Measurements from ENCODE around the gene CLSTN2. TPM values are rescaled to one million over a fixed set of nuclear protein-coding genes. Genes with fewer than 3 reads are reported as not detected.

Gene CLSTN2
- total and polyA plus RNA-seq, 2 experiments from 2014 or later: 3.5 to 7.0 TPM

DNA sequence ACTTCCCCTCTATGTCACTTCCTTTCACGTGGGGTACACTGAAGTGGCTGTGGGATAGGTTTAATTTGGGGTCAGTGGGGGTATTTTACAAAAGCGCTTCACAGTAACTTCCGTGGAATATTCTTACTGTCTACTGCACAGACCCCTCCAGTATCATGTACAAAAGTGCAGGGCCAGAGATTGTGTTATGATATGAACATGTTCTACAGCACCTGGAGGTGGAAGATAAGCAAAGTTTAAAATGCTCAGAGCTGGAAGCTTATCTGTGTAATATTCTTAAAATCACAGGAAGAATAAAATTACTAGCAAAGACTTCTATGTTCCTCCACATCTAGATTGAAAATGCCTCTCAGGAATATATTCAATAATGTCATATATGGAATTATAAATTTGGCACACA lies 658.8 kb downstream of the CLSTN2 start:
- no peak for DNase-seq (ENCODE audit: low read depth in 1 of 2, low spot score in 1 of 2)
- Histone ChIP-seq H3K4me1 (ENCODE audit: low read depth) (no peaks in the 10 kb centered on the region), H3K36me3 (no peaks in the 10 kb centered on the region), H3K4me3 (no peak overlapping the region), H3K9me3 (ENCODE audit: low read depth) (no peaks in the 10 kb centered on the region), H3K27ac (no peak overlapping the region), H3K27me3 (no peaks in the 10 kb centered on the region)
- TF ChIP-seq, protein P1, sequence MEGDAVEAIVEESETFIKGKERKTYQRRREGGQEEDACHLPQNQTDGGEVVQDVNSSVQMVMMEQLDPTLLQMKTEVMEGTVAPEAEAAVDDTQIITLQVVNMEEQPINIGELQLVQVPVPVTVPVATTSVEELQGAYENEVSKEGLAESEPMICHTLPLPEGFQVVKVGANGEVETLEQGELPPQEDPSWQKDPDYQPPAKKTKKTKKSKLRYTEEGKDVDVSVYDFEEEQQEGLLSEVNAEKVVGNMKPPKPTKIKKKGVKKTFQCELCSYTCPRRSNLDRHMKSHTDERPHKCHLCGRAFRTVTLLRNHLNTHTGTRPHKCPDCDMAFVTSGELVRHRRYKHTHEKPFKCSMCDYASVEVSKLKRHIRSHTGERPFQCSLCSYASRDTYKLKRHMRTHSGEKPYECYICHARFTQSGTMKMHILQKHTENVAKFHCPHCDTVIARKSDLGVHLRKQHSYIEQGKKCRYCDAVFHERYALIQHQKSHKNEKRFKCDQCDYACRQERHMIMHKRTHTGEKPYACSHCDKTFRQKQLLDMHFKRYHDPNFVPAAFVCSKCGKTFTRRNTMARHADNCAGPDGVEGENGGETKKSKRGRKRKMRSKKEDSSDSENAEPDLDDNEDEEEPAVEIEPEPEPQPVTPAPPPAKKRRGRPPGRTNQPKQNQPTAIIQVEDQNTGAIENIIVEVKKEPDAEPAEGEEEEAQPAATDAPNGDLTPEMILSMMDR (IDR thresholded peaks at IDR 0.05; ENCODE audit: low read depth, low read length): no peak

DNA sequence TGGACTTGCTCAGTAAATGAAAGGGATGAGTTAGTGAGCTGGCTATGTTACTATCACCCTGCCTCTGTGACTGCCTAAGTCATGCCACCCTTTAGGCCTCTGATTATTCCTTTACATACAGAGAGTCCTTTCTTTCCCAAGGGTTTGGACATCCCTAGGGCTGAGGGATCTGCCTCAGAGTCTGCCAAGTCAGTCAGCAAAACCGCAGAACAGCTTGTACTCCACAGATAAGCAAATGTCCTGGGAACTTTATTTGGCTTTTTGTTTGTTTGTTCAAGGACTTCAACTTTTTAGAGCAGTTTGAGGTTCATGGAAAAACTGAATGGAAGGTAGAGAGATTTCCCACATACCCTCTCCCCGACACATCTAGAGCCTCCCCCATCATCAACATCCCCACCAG lies 660.3 kb downstream of the CLSTN2 start:
- H3K27ac ChIP-seq: no peak overlapping the region
- H3K36me3 ChIP-seq: no peaks in the 10 kb centered on the region

GRCh38 chr3:140597364-140597763 lies 662.4 kb downstream of the CLSTN2 start:
- Histone ChIP-seq H3K27me3 (no peaks in the 10 kb centered on the region), H3K9me3 (ENCODE audit: low read depth) (no peaks in the 10 kb centered on the region), H3K27ac (no peak overlapping the region), H3K36me3 (no peaks in the 10 kb centered on the region), H3K4me3 (no peak overlapping the region), H3K4me1 (ENCODE audit: low read depth) (no peaks in the 10 kb centered on the region)
- TF ChIP-seq, protein P1 (IDR thresholded peaks at IDR 0.05; ENCODE audit: low read depth, low read length): no peak
- no peak for DNase-seq (ENCODE audit: low read depth in 1 of 2, low spot score in 1 of 2)

More for the DNA sequence above, 660.3 kb downstream of the CLSTN2 start:
- Histone ChIP-seq H3K4me3 (no peak overlapping the region), H3K9me3 (ENCODE audit: low read depth) (no peaks in the 10 kb centered on the region), H3K4me1 (ENCODE audit: low read depth) (no peaks in the 10 kb centered on the region), H3K27me3 (no peaks in the 10 kb centered on the region)
- DNase-seq (ENCODE audit: low read depth in 1 of 2, low spot score in 1 of 2): peak in 1 of 2 donors; percentile 79
- TF ChIP-seq, protein P1 (IDR thresholded peaks at IDR 0.05; ENCODE audit: low read depth, low read length): no peak

- Histone ChIP-seq H3K27ac (no peak overlapping the region), H3K4me3 (no peak overlapping the region), H3K36me3 (no peaks in the 10 kb centered on the region), H3K9me3 (ENCODE audit: low read depth) (no peaks in the 10 kb centered on the region), H3K4me1 (ENCODE audit: low read depth) (no peaks in the 10 kb centered on the region), H3K27me3 (no peaks in the 10 kb centered on the region)
- TF ChIP-seq, protein P1 (IDR thresholded peaks at IDR 0.05; ENCODE audit: low read depth, low read length): no peak
- no peak for DNase-seq (ENCODE audit: low read depth in 1 of 2, low spot score in 1 of 2)
Measured at GRCh38 chr3:140597792-140598191, 662.8 kb downstream of the CLSTN2 start.

DNA sequence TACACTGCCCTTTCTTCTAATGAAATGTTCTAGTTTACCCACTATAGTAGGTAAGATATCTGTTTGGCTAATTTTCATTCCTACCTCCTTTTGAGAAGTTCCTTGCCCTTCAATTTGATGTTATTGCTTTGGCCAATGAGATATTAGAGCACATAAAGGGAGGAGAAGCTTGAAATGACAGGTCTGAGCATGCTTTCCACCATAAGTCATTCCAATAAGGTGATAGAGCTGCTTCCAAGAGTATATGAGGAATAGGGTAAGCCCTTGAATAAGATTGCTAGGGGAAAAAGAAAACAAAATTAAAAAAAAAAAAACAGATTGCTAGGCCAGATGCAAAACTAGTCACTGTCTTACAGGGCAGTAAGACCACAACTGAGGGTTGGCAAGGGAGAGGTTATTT lies 664.0 kb downstream of the CLSTN2 start:
- H3K4me3 ChIP-seq: no peak overlapping the region
- TF ChIP-seq, protein P1 (IDR thresholded peaks at IDR 0.05; ENCODE audit: low read depth, low read length): no peak
- DNase-seq (ENCODE audit: low read depth in 1 of 2, low spot score in 1 of 2): no peak

DNA sequence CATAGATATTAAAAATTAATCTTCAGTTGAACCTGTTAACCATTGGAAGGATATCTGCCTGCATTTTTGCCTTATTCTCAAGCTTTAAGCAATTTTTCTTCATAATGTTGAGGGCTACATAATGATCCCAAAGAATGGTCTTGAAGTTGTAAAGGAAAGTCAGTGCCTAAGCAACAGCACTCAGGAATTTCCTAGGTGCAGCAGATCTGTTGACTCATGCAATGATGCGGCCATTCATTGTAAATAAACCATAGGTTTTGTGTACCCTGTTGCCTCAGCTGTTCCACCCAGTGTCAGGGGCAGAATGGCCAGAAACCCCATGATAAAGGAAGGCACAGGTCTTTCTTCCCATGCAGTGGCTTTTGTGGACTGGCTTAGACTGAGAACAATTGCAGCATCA lies 664.5 kb downstream of the CLSTN2 start:
- no peaks in the 10 kb centered on the region for H3K4me1 ChIP-seq (ENCODE audit: low read depth)
- H3K9me3 ChIP-seq (ENCODE audit: low read depth): no peaks in the 10 kb centered on the region
- H3K27me3 ChIP-seq: no peaks in the 10 kb centered on the region
- no peak overlapping the region for H3K27ac ChIP-seq
- H3K36me3 ChIP-seq: no peaks in the 10 kb centered on the region
- no peak overlapping the region for H3K4me3 ChIP-seq
- TF ChIP-seq, protein P1 (IDR thresholded peaks at IDR 0.05; ENCODE audit: low read depth, low read length): no peak
- no peak for DNase-seq (ENCODE audit: low read depth in 1 of 2, low spot score in 1 of 2)

More for the DNA sequence above, 664.0 kb downstream of the CLSTN2 start:
- Histone ChIP-seq H3K4me1 (ENCODE audit: low read depth) (no peaks in the 10 kb centered on the region), H3K36me3 (no peaks in the 10 kb centered on the region), H3K9me3 (ENCODE audit: low read depth) (no peaks in the 10 kb centered on the region), H3K27me3 (no peaks in the 10 kb centered on the region), H3K27ac (no peak overlapping the region)

Measured in cardiac muscle cell (in vitro differentiated cells and primary cell).